Endothelial cell of umbilical vein (primary cell): Measurements from ENCODE around the gene AKR1C4.

Experiments
- POLR2A ChIP-seq: IDR thresholded peaks from 2 replicates; pipeline ENCODE4 v1.6.1; 2012; ENCODE audit warnings: low read depth, mild to moderate bottlenecking, control low read depth, low read length
- POLR2AphosphoS5 ChIP-seq: IDR thresholded peaks from 2 replicates; pipeline ENCODE4 v1.6.1; 2012; ENCODE audit warnings: low read depth, mild to moderate bottlenecking, control low read depth, low read length, moderate library complexity; ENCODE audit not compliant: insufficient read depth
- TF ChIP-seq, protein P1 (sequence below): IDR thresholded peaks from 2 replicates; pipeline ENCODE4 v1.6.1; 2011; ENCODE audit not compliant: insufficient read depth, insufficient read length
- TF ChIP-seq, protein P2 (sequence below), 2 donors: IDR thresholded peaks; 1 replicate in 1 of 2; 2 replicates in 1 of 2; pipeline ENCODE4 v1.5.1; 2011; ENCODE audit warnings: low read length in 2 of 2, mild to moderate bottlenecking in 2 of 2, moderate library complexity in 2 of 2, control low read depth in 1 of 2, inconsistent platforms in 1 of 2, low read depth in 1 of 2; ENCODE audit not compliant: insufficient read depth in 1 of 2; ENCODE audit errors: extremely low read depth in 1 of 2

DNA sequence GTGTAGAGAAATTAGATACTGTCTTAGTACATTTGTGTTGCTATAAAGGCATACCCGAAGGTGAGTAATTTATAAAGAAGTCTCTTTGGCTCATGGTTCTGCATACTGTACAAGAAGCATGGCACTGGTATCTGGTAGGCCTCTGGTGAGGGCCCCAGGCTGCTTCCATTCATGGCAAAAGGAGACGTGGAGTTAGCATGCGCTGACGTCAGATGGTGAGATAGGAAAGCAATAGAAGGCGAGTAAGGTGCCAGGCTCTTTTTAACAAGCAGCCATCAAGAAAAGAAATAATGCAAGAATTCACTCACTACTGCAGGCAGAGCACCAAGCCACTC, 49.8 kb upstream of the AKR1C4 start:
- TF ChIP-seq, protein P1, sequence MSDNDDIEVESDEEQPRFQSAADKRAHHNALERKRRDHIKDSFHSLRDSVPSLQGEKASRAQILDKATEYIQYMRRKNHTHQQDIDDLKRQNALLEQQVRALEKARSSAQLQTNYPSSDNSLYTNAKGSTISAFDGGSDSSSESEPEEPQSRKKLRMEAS: no peak
- TF ChIP-seq POLR2A: no peak
- TF ChIP-seq, protein P2, sequence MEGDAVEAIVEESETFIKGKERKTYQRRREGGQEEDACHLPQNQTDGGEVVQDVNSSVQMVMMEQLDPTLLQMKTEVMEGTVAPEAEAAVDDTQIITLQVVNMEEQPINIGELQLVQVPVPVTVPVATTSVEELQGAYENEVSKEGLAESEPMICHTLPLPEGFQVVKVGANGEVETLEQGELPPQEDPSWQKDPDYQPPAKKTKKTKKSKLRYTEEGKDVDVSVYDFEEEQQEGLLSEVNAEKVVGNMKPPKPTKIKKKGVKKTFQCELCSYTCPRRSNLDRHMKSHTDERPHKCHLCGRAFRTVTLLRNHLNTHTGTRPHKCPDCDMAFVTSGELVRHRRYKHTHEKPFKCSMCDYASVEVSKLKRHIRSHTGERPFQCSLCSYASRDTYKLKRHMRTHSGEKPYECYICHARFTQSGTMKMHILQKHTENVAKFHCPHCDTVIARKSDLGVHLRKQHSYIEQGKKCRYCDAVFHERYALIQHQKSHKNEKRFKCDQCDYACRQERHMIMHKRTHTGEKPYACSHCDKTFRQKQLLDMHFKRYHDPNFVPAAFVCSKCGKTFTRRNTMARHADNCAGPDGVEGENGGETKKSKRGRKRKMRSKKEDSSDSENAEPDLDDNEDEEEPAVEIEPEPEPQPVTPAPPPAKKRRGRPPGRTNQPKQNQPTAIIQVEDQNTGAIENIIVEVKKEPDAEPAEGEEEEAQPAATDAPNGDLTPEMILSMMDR (IDR thresholded peaks at IDR 0.05; ENCODE audit: extremely low read depth in 1 of 2, insufficient read depth in 1 of 2, low read depth in 1 of 2, low read length in 2 of 2): no peak
- TF ChIP-seq POLR2AphosphoS5: no peak
